ENCODE results near the gene PDXK. TPM values are rescaled to one million over a fixed set of nuclear protein-coding genes. Genes with fewer than 3 reads are reported as not detected.

Gene PDXK
- total RNA-seq, 6 experiments from 2014 or later = 52.9 to 87.5 (median 58.9) TPM

- Histone ChIP-seq H3K36me3 (no peaks in the 10 kb centered on the region), H3K27me3 (no peaks in the 10 kb centered on the region), H3K4me3 (no peak overlapping the region), H3K9me3 (no peaks in the 10 kb centered on the region), H3K4me1 (peaks cover 0 to 22% (median 7%) of the 10 kb centered on the region in 4 donors), H3K27ac (no peak overlapping the region)
- 72% methylated on average over 6 of the region's 12 CpGs for WGBS (ENCODE audit: insufficient coverage, low coverage, low lambda C conversion rate, missing lambda C conversion rate)
- ATAC-seq (no peak), DNase-seq (no peak)
- no peak for TF ChIP-seq CTCF (IDR thresholded peaks at IDR 0.05)
- TF ChIP-seq POLR2A (IDR thresholded peaks at IDR 0.05) = no peak
- intact Hi-C loops (cut with DNase I) = loop anchor here in 1 of 2 donors (10.0 kb wide), 1 partner anchor 52 kb away; no protein-coding TSS in a partner anchor
Measured at GRCh38 chr21:43716376-43717165, 2.4 kb upstream of the PDXK start.

GRCh38 chr21:43717166-43717853 lies 1.6 kb upstream of the PDXK start:
- no peak for ATAC-seq
- Histone ChIP-seq H3K27ac (no peak overlapping the region), H3K9me3 (no peaks in the 10 kb centered on the region), H3K27me3 (no peaks in the 10 kb centered on the region), H3K36me3 (no peaks in the 10 kb centered on the region), H3K4me1 (peaks cover 0 to 21% (median 7%) of the 10 kb centered on the region in 4 donors), H3K4me3 (no peak overlapping the region)
- intact Hi-C loops (cut with DNase I) = loop anchor here in 1 of 2 donors (10.0 kb wide), 1 partner anchor 53 kb away; no protein-coding TSS in a partner anchor
- no peak for DNase-seq
- WGBS (ENCODE audit: insufficient coverage, low coverage, low lambda C conversion rate, missing lambda C conversion rate) = 88% methylated on average over 7 of the region's 13 CpGs
- no peak for TF ChIP-seq CTCF (IDR thresholded peaks at IDR 0.05)
- TF ChIP-seq POLR2A (IDR thresholded peaks at IDR 0.05) = no peak

GRCh38 chr21:43717967-43718871 lies 710 bp upstream of the PDXK start:
- no peaks in the 10 kb centered on the region for H3K9me3 ChIP-seq
- no peaks in the 10 kb centered on the region for H3K27me3 ChIP-seq
- TF ChIP-seq POLR2A (IDR thresholded peaks at IDR 0.05) = no peak
- TF ChIP-seq CTCF (IDR thresholded peaks at IDR 0.05) = no peak
- peak in 2 of 4 donors; percentile 0 to 3 for ATAC-seq
- WGBS (ENCODE audit: insufficient coverage, low coverage, low lambda C conversion rate, missing lambda C conversion rate) = 43% methylated on average over 11 of the region's 70 CpGs
- H3K4me3 ChIP-seq = peak overlapping the region; percentile 90 to 97 (median 95)
- peaks cover 0 to 17% (median 7%) of the 10 kb centered on the region in 4 donors for H3K4me1 ChIP-seq
- intact Hi-C loops (cut with DNase I) = loop anchor here in 1 of 2 donors (10.0 kb wide), 1 partner anchor 53 kb away; no protein-coding TSS in a partner anchor
- H3K36me3 ChIP-seq = no peaks in the 10 kb centered on the region
- DNase-seq = peak in 1 of 3 donors; percentile 54
- peak overlapping the region; percentile 72 to 94 (median 87) for H3K27ac ChIP-seq
